Colonic mucosa (tissue), 4 donors: Measurements from ENCODE around the gene ITSN1. TPM values are rescaled to one million over a fixed set of nuclear protein-coding genes. Genes with fewer than 3 reads are reported as not detected.

Experiments used
- DNase-seq: peaks from one replicate; pipeline ENCODE4 v3.0.0-alpha.2; 2020
- H3K27ac ChIP-seq: fragments of 200-600 bp; one replicate; pipeline ENCODE4 v1.8.0; 2021
- H3K27me3 ChIP-seq: fragments of 200-600 bp; one replicate; pipeline ENCODE4 v1.8.0; 2021
- H3K36me3 ChIP-seq: fragments of 200-600 bp; one replicate; pipeline ENCODE4 v1.8.0; 2021
- H3K4me1 ChIP-seq: fragments of 200-600 bp; one replicate; pipeline ENCODE4 v1.8.0; 2021; ENCODE audit warnings: mild to moderate bottlenecking
- H3K4me3 ChIP-seq: fragments of 200-600 bp; one replicate; pipeline ENCODE4 v1.8.0; 2021
- H3K9ac ChIP-seq, 2 donors: one replicate each; pipeline ENCODE4 v1.7.0; 2013; ENCODE audit warnings: control low read depth in 2 of 2, low read depth in 2 of 2, low read length in 2 of 2
- H3K9me3 ChIP-seq: fragments of 200-600 bp; one replicate; pipeline ENCODE4 v1.8.0; 2021
- intact Hi-C: fragments of 100-400 bp; cut with DNase I; formaldehyde crosslinking; loops from one replicate; pipeline ENCODE4 v1.14.1; 2022
- total RNA-seq, 2 donors: library from RNA; stranded (reverse); fragmentation: NEBNext Ultra II Directional in 1 of 2; extraction: Animal tissue kit (Norgen Biotek cat#: 25700) in 1 of 2; gene quantifications; one replicate each; pipeline ENCODE4 v1.2.1, GENCODE V29; 2021
- TF ChIP-seq, protein P1 (sequence below): fragments of 200-600 bp; IDR thresholded peaks from one replicate; pipeline ENCODE4 v1.8.0; 2022; ENCODE audit warnings: antibody characterized with exemption, mild to moderate bottlenecking
- donor health status: healthy.
- donor health status: DM: no; HTN: no; CAD: no.
- donor health status: DM: no; HTN: no; CAD: no.

The ITSN1 gene
- total RNA-seq, 2 donors from 2014 or later: 22.4 to 28.3 TPM

GRCh38 chr21:33753886-33754285, 111.6 kb downstream of the ITSN1 start:
- Histone ChIP-seq H3K4me1 (no peaks in the 10 kb centered on the region), H3K9ac (no peak overlapping the region), H3K27ac (no peak overlapping the region), H3K4me3 (no peak overlapping the region), H3K27me3 (no peaks in the 10 kb centered on the region), H3K36me3 (no peaks in the 10 kb centered on the region), H3K9me3 (no peaks in the 10 kb centered on the region)
- DNase-seq: no peak
- intact Hi-C loops: no loop called here
- TF ChIP-seq, protein P1, sequence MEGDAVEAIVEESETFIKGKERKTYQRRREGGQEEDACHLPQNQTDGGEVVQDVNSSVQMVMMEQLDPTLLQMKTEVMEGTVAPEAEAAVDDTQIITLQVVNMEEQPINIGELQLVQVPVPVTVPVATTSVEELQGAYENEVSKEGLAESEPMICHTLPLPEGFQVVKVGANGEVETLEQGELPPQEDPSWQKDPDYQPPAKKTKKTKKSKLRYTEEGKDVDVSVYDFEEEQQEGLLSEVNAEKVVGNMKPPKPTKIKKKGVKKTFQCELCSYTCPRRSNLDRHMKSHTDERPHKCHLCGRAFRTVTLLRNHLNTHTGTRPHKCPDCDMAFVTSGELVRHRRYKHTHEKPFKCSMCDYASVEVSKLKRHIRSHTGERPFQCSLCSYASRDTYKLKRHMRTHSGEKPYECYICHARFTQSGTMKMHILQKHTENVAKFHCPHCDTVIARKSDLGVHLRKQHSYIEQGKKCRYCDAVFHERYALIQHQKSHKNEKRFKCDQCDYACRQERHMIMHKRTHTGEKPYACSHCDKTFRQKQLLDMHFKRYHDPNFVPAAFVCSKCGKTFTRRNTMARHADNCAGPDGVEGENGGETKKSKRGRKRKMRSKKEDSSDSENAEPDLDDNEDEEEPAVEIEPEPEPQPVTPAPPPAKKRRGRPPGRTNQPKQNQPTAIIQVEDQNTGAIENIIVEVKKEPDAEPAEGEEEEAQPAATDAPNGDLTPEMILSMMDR: no peak

GRCh38 chr21:33754481-33754880, 112.2 kb downstream of the ITSN1 start:
- intact Hi-C loops: no loop called here
- Histone ChIP-seq H3K9ac (no peak overlapping the region), H3K27ac (no peak overlapping the region), H3K36me3 (no peaks in the 10 kb centered on the region), H3K9me3 (no peaks in the 10 kb centered on the region), H3K4me1 (no peaks in the 10 kb centered on the region), H3K4me3 (no peak overlapping the region), H3K27me3 (no peaks in the 10 kb centered on the region)
- TF ChIP-seq, protein P1: no peak
- DNase-seq: no peak

GRCh38 chr21:33755354-33755753, 113.1 kb downstream of the ITSN1 start:
- Histone ChIP-seq H3K27me3 (no peaks in the 10 kb centered on the region), H3K27ac (no peak overlapping the region), H3K36me3 (no peaks in the 10 kb centered on the region), H3K4me3 (no peak overlapping the region), H3K9ac (no peak overlapping the region), H3K9me3 (no peaks in the 10 kb centered on the region), H3K4me1 (no peaks in the 10 kb centered on the region)
- DNase-seq: no peak
- TF ChIP-seq, protein P1: no peak
- intact Hi-C loops: no loop called here

- Histone ChIP-seq H3K4me1 (no peaks in the 10 kb centered on the region), H3K4me3 (no peak overlapping the region), H3K9ac (no peak overlapping the region), H3K27ac (no peak overlapping the region), H3K36me3 (no peaks in the 10 kb centered on the region), H3K27me3 (no peaks in the 10 kb centered on the region), H3K9me3 (no peaks in the 10 kb centered on the region)
- TF ChIP-seq, protein P1: no peak
- intact Hi-C loops: no loop called here
- DNase-seq: no peak
These were observed 118.5 kb downstream of the ITSN1 start for GRCh38 chr21:33760641-33761440.

- H3K27me3 ChIP-seq: no peaks in the 10 kb centered on the region
- H3K4me3 ChIP-seq: no peak overlapping the region
- no peaks in the 10 kb centered on the region for H3K9me3 ChIP-seq
- H3K9ac ChIP-seq: no peak overlapping the region
- DNase-seq: no peak
- no peaks in the 10 kb centered on the region for H3K4me1 ChIP-seq
- H3K27ac ChIP-seq: no peak overlapping the region
- no peaks in the 10 kb centered on the region for H3K36me3 ChIP-seq
- intact Hi-C loops: no loop called here
- TF ChIP-seq, protein P1: no peak
These were observed 119.2 kb downstream of the ITSN1 start for GRCh38 chr21:33761441-33762036.
